DOHH2 (cell line): ENCODE measurements around the gene DNAH10.

ENCODE experiments used
- CTCF ChIP-seq: fragments of 200-600 bp; sonication (generic); IDR thresholded peaks from one replicate; pipeline ENCODE4 v1.5.1; 2014; ENCODE audit warnings: antibody characterized with exemption, mild to moderate bottlenecking, low read depth, low read length; ENCODE audit not compliant: poor library complexity, severe bottlenecking
- EZH2phosphoT487 ChIP-seq: fragments of 200-600 bp; sonication (generic); IDR thresholded peaks from 2 replicates; pipeline ENCODE4 v1.6.1; 2017; ENCODE audit warnings: borderline replicate concordance, mild to moderate bottlenecking, antibody characterized with exemption, low read length, moderate library complexity, mixed read lengths

DNA sequence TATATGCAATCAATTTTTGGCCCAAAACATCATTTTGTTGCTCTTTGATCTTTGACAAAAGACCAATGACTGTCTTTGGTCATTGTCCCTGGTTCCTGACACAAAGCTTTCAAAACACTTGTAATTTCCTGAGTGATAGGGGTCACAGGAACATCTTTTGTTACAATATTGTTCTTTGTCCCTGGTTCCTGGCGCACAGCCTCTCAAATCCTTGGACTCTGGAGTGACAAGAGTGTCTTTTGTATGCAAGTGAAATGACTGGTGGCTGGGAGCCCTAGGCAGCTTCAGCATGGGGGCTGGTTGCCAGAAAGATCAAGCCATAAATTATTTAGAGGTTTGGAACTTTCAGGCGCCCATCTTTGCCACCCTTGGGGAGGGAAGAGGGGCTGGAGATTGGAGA, 53.9 kb downstream of the DNAH10 start:
- no peak for TF ChIP-seq CTCF
- no peak for TF ChIP-seq EZH2phosphoT487
